Sigmoid colon (tissue), 4 donors: ENCODE data around the gene HSD17B12.

Source experiments
- CTCF ChIP-seq, 4 experiments: fragments of 450-650 bp in 3 of 4; fragments of 200-600 bp in 1 of 4; IDR thresholded peaks; one replicate each; pipeline ENCODE4 v1.5.1; 2016 to 2019; ENCODE audit warnings: antibody characterized with exemption in 4 of 4, mild to moderate bottlenecking in 3 of 4, moderate library complexity in 2 of 4
- EP300 ChIP-seq, 4 donors: sonication (generic); formaldehyde crosslinking; IDR thresholded peaks; one replicate each; pipeline ENCODE4 v1.6.1; 2017; ENCODE audit warnings: antibody characterized with exemption in 4 of 4
- POLR2A ChIP-seq, 2 donors: fragments of 450-650 bp; IDR thresholded peaks; one replicate each; pipeline ENCODE4 v1.6.1; 2016; ENCODE audit warnings: antibody characterized with exemption in 2 of 2, mild to moderate bottlenecking in 2 of 2, moderate library complexity in 2 of 2
- POLR2AphosphoS5 ChIP-seq, 4 donors: sonication (generic); formaldehyde crosslinking; IDR thresholded peaks; one replicate each; pipeline ENCODE4 v1.6.1; 2017; ENCODE audit warnings: antibody characterized with exemption in 4 of 4

GRCh38 chr11:43825217-43825816 lies 144.8 kb downstream of the HSD17B12 start:
- peak in 1 of 4 experiments; percentile 36 for TF ChIP-seq CTCF (IDR thresholded peaks at IDR 0.05)
- no peak for TF ChIP-seq EP300 (IDR thresholded peaks at IDR 0.05)
- TF ChIP-seq POLR2A (IDR thresholded peaks at IDR 0.05): no peak
- no peak for TF ChIP-seq POLR2AphosphoS5 (IDR thresholded peaks at IDR 0.05)
